Measurements from ENCODE around the gene ARHGEF39.

GRCh38 chr9:35669331-35670145 lies 4.5 kb upstream of the ARHGEF39 start:
- TF ChIP-seq, protein P1, sequence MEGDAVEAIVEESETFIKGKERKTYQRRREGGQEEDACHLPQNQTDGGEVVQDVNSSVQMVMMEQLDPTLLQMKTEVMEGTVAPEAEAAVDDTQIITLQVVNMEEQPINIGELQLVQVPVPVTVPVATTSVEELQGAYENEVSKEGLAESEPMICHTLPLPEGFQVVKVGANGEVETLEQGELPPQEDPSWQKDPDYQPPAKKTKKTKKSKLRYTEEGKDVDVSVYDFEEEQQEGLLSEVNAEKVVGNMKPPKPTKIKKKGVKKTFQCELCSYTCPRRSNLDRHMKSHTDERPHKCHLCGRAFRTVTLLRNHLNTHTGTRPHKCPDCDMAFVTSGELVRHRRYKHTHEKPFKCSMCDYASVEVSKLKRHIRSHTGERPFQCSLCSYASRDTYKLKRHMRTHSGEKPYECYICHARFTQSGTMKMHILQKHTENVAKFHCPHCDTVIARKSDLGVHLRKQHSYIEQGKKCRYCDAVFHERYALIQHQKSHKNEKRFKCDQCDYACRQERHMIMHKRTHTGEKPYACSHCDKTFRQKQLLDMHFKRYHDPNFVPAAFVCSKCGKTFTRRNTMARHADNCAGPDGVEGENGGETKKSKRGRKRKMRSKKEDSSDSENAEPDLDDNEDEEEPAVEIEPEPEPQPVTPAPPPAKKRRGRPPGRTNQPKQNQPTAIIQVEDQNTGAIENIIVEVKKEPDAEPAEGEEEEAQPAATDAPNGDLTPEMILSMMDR (IDR thresholded peaks at IDR 0.05), result no peak
- TF ChIP-seq POLR2A (IDR thresholded peaks at IDR 0.05) (no peak), POLR2AphosphoS5 (IDR thresholded peaks at IDR 0.05) (no peak)
